Mesenchymal stem cell (in vitro differentiated cells and primary cell): Measurements from ENCODE around the gene RTF1.

Source experiments
- DNase-seq: peaks from one replicate; pipeline ENCODE4 v3.0.0-alpha.2; 2013
- H2AFZ ChIP-seq: one replicate; pipeline ENCODE4 v1.6.1; 2013; ENCODE audit warnings: low read depth, mild to moderate bottlenecking, control low read depth, inconsistent platforms, low read length, moderate library complexity
- H2AK5ac ChIP-seq: 2 replicates; pipeline ENCODE4 v1.6.1; 2013; ENCODE audit warnings: low read length, moderate library complexity, mild to moderate bottlenecking, inconsistent platforms; ENCODE audit not compliant: severe bottlenecking
- H2BK120ac ChIP-seq: one replicate; pipeline ENCODE4 v1.6.1; 2013; ENCODE audit warnings: low read depth, mild to moderate bottlenecking, inconsistent platforms, low read length, moderate library complexity
- H2BK12ac ChIP-seq, 2 experiments: one replicate each; pipeline ENCODE4 v1.6.1; 2013; ENCODE audit warnings: inconsistent platforms in 2 of 2, low read length in 2 of 2, mild to moderate bottlenecking in 2 of 2, moderate library complexity in 2 of 2, control low read depth in 1 of 2
- H2BK15ac ChIP-seq: one replicate; pipeline ENCODE4 v1.6.1; 2013; ENCODE audit warnings: mild to moderate bottlenecking, low read depth, inconsistent platforms; ENCODE audit not compliant: poor library complexity, severe bottlenecking
- H2BK5ac ChIP-seq: 2 replicates; pipeline ENCODE4 v1.6.1; 2013; ENCODE audit warnings: low read depth, mild to moderate bottlenecking, low read length, control low read depth, inconsistent platforms; ENCODE audit not compliant: poor library complexity, severe bottlenecking
- H3K14ac ChIP-seq, 2 experiments: one replicate each; pipeline ENCODE4 v1.6.1; 2013; ENCODE audit warnings: inconsistent platforms in 2 of 2, low read length in 2 of 2, control low read depth in 1 of 2, mild to moderate bottlenecking in 1 of 2, moderate library complexity in 1 of 2
- H3K18ac ChIP-seq, 2 experiments: one replicate each; pipeline ENCODE4 v1.6.1; 2013; ENCODE audit warnings: inconsistent platforms in 2 of 2, low read length in 2 of 2, control low read depth in 1 of 2, low read depth in 1 of 2, mild to moderate bottlenecking in 1 of 2
- H3K23ac ChIP-seq, 2 experiments: one replicate each; pipeline ENCODE4 v1.6.1; 2013; ENCODE audit warnings: inconsistent platforms in 2 of 2, low read length in 2 of 2, mild to moderate bottlenecking in 2 of 2, moderate library complexity in 2 of 2, control low read depth in 1 of 2
- H3K27ac ChIP-seq: 2 replicates; pipeline ENCODE4 v1.5.1; 2013; ENCODE audit warnings: mild to moderate bottlenecking, moderate library complexity, low read length, control low read depth, inconsistent platforms; ENCODE audit not compliant: poor library complexity, severe bottlenecking
- H3K27me3 ChIP-seq, 2 experiments: 2 replicates each; pipeline versions ENCODE4 v1.6.1 to v1.7.0; 2013; ENCODE audit warnings: low read length in 2 of 2, mild to moderate bottlenecking in 2 of 2, moderate library complexity in 2 of 2, control low read depth in 1 of 2, inconsistent platforms in 1 of 2; ENCODE audit not compliant: control insufficient read depth in 1 of 2, insufficient read depth in 1 of 2
- H3K36me3 ChIP-seq, 2 experiments: 2 replicates each; pipeline versions ENCODE4 v1.6.1 to v1.7.0; 2013; ENCODE audit warnings: low read length in 2 of 2, control low read depth in 1 of 2, inconsistent platforms in 1 of 2, low read depth in 1 of 2, mild to moderate bottlenecking in 1 of 2; ENCODE audit not compliant: insufficient read depth in 2 of 2, control insufficient read depth in 1 of 2
- H3K4ac ChIP-seq, 2 experiments: one replicate each; pipeline ENCODE4 v1.6.1; 2013; ENCODE audit warnings: inconsistent platforms in 2 of 2, low read length in 2 of 2, mild to moderate bottlenecking in 2 of 2, moderate library complexity in 2 of 2, control low read depth in 1 of 2, low read depth in 1 of 2
- H3K4me1 ChIP-seq: 2 replicates; pipeline ENCODE4 v1.6.1; 2013; ENCODE audit warnings: low read depth, low read length, control low read depth; ENCODE audit not compliant: control insufficient read depth, insufficient read depth
- H3K4me2 ChIP-seq: 2 replicates; pipeline ENCODE4 v1.6.1; 2013; ENCODE audit warnings: low read length, mild to moderate bottlenecking, inconsistent platforms; ENCODE audit not compliant: poor library complexity, severe bottlenecking
- H3K4me3 ChIP-seq, 2 experiments: 2 replicates each; pipeline versions ENCODE4 v1.5.1 to v1.7.0; 2013; ENCODE audit warnings: low read length in 2 of 2, mild to moderate bottlenecking in 2 of 2, control low read depth in 1 of 2, low read depth in 1 of 2; ENCODE audit not compliant: insufficient read depth in 1 of 2
- H3K79me1 ChIP-seq: replicated peaks from 2 replicates; pipeline ENCODE4 v1.6.1; 2013; ENCODE audit warnings: mild to moderate bottlenecking, control low read depth, low read length, inconsistent platforms; ENCODE audit not compliant: poor library complexity, severe bottlenecking
- H3K9ac ChIP-seq: 2 replicates; pipeline ENCODE4 v1.7.0; 2013; ENCODE audit warnings: mild to moderate bottlenecking, low read length, moderate library complexity
- H3K9me3 ChIP-seq: 2 replicates; pipeline ENCODE4 v1.7.0; 2013; ENCODE audit warnings: mild to moderate bottlenecking, low read length; ENCODE audit not compliant: control insufficient read depth
- H4K8ac ChIP-seq: one replicate; pipeline ENCODE4 v1.6.1; 2013; ENCODE audit warnings: inconsistent platforms, mild to moderate bottlenecking, low read length, moderate library complexity
- H4K91ac ChIP-seq: one replicate; pipeline ENCODE4 v1.6.1; 2013; ENCODE audit warnings: mild to moderate bottlenecking, low read length, inconsistent platforms
- WGBS: methylation state at CpG from one replicate; pipeline ENCODE4 v1.1.7; 2013; ENCODE audit warnings: mixed read lengths; 5-methylcytosine and 5-hydroxymethylcytosine counted together

Gene RTF1

GRCh38 chr15:41494190-41494921 is 77.5 kb downstream of the RTF1 start:
- H3K23ac ChIP-seq: no peak overlapping the region
- DNase-seq: no peak
- no peak overlapping the region for H2BK15ac ChIP-seq

GRCh38 chr15:41494922-41495735 is 78.2 kb downstream of the RTF1 start:
- no peak overlapping the region for H3K14ac ChIP-seq
- no peaks in the 10 kb centered on the region for H3K36me3 ChIP-seq
- H3K4me1 ChIP-seq: peaks cover 46% of the 10 kb centered on the region
- no peak overlapping the region for H2BK15ac ChIP-seq
- no peak overlapping the region for H4K8ac ChIP-seq
- H3K18ac ChIP-seq: peak overlapping the region in 1 of 2 experiments; percentile 48
- H3K27me3 ChIP-seq: peaks cover 15 to 68% of the 10 kb centered on the region in 2 experiments
- H2AK5ac ChIP-seq: no peak overlapping the region
- WGBS: 3% methylated on average over 50 of the region's 60 CpGs
- H3K79me1 ChIP-seq: no peaks in the 10 kb centered on the region
- no peak overlapping the region for H2BK5ac ChIP-seq
- H3K23ac ChIP-seq: no peak overlapping the region
- no peak overlapping the region for H2BK12ac ChIP-seq
- no peak overlapping the region for H3K9ac ChIP-seq
- peak overlapping the region; percentile 33 to 34 for H3K4me3 ChIP-seq
- H3K4me2 ChIP-seq: peak overlapping the region; percentile 86
- no peak overlapping the region for H2AFZ ChIP-seq
- no peak overlapping the region for H3K27ac ChIP-seq
- no peak overlapping the region for H3K4ac ChIP-seq
- no peak overlapping the region for H4K91ac ChIP-seq
- H2BK120ac ChIP-seq: no peak overlapping the region
- no peaks in the 10 kb centered on the region for H3K9me3 ChIP-seq
- peak; percentile 37 for DNase-seq

More at GRCh38 chr15:41494190-41494921, 77.5 kb downstream of the RTF1 start:
- Histone ChIP-seq H3K79me1 (no peaks in the 10 kb centered on the region), H4K8ac (no peak overlapping the region), H3K4ac (no peak overlapping the region), H3K36me3 (no peaks in the 10 kb centered on the region), H3K18ac (peak overlapping the region in 1 of 2 experiments; percentile 37), H3K4me1 (peaks cover 48% of the 10 kb centered on the region), H2BK5ac (no peak overlapping the region), H3K14ac (no peak overlapping the region), H3K4me3 (peak overlapping the region; percentile 45 to 76), H3K9ac (no peak overlapping the region), H3K9me3 (no peaks in the 10 kb centered on the region), H3K27ac (no peak overlapping the region), H3K27me3 (peaks cover 11 to 63% of the 10 kb centered on the region in 2 experiments), H2AFZ (no peak overlapping the region), H4K91ac (no peak overlapping the region), H2BK12ac (peak overlapping the region in 1 of 2 experiments; percentile 6), H3K4me2 (peak overlapping the region; percentile 86), H2AK5ac (no peak overlapping the region), H2BK120ac (no peak overlapping the region)
- WGBS: 2% methylated on average over 44 of the region's 77 CpGs

GRCh38 chr15:41495736-41496599 is 79.1 kb downstream of the RTF1 start:
- Histone ChIP-seq H3K14ac (no peak overlapping the region), H4K8ac (no peak overlapping the region), H3K23ac (peak overlapping the region in 1 of 2 experiments; percentile 32), H2BK12ac (no peak overlapping the region), H2AK5ac (no peak overlapping the region), H3K9me3 (no peaks in the 10 kb centered on the region), H2BK5ac (no peak overlapping the region), H3K27me3 (peaks cover 20 to 76% of the 10 kb centered on the region in 2 experiments), H3K27ac (no peak overlapping the region), H3K79me1 (no peaks in the 10 kb centered on the region), H3K4me1 (peaks cover 43% of the 10 kb centered on the region), H3K36me3 (no peaks in the 10 kb centered on the region), H4K91ac (no peak overlapping the region), H3K4me2 (peak overlapping the region; percentile 86), H3K18ac (peak overlapping the region in 1 of 2 experiments; percentile 50), H3K4ac (no peak overlapping the region), H2BK120ac (no peak overlapping the region), H3K9ac (no peak overlapping the region), H3K4me3 (no peak overlapping the region), H2AFZ (no peak overlapping the region), H2BK15ac (no peak overlapping the region)
- WGBS: 8% methylated on average over 56 of the region's 59 CpGs
- peak; percentile 31 for DNase-seq
